ENCODE measurements around the gene ELK4. TPM values are rescaled to one million over a fixed set of nuclear protein-coding genes. Genes with fewer than 3 reads are reported as not detected.

Gene ELK4
- polyA plus RNA-seq, 1 of the 3 experiments (the other 2 are of a cell fraction) = 2.6 TPM

- POLR2A ChIA-PET = no interaction called here
- no peaks in the 10 kb centered on the region for H3K9me3 ChIP-seq
- no peak overlapping the region for H2AFZ ChIP-seq (ENCODE audit: low read depth)
- no peak for TF ChIP-seq RXRA (IDR thresholded peaks at IDR 0.05; ENCODE audit: borderline replicate concordance, low read depth)
- no peak for TF ChIP-seq SIN3A (IDR thresholded peaks at IDR 0.05; ENCODE audit: borderline replicate concordance, low read depth, low read length)
- TF ChIP-seq, protein P1, sequence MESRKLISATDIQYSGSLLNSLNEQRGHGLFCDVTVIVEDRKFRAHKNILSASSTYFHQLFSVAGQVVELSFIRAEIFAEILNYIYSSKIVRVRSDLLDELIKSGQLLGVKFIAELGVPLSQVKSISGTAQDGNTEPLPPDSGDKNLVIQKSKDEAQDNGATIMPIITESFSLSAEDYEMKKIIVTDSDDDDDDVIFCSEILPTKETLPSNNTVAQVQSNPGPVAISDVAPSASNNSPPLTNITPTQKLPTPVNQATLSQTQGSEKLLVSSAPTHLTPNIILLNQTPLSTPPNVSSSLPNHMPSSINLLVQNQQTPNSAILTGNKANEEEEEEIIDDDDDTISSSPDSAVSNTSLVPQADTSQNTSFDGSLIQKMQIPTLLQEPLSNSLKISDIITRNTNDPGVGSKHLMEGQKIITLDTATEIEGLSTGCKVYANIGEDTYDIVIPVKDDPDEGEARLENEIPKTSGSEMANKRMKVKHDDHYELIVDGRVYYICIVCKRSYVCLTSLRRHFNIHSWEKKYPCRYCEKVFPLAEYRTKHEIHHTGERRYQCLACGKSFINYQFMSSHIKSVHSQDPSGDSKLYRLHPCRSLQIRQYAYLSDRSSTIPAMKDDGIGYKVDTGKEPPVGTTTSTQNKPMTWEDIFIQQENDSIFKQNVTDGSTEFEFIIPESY (IDR thresholded peaks at IDR 0.05; ENCODE audit: borderline replicate concordance, low read depth) = no peak
- no peak for TF ChIP-seq CHD2 (IDR thresholded peaks at IDR 0.05; ENCODE audit: low read length, partially characterized antibody)
- TF ChIP-seq TCF12 (IDR thresholded peaks at IDR 0.05) = no peak
- no peak for TF ChIP-seq SMC3 (IDR thresholded peaks at IDR 0.05; ENCODE audit: low read depth, low read length)
- no peak for TF ChIP-seq GABPA (IDR thresholded peaks at IDR 0.05; ENCODE audit: low read depth)
- TF ChIP-seq PBX3 (IDR thresholded peaks at IDR 0.05) = no peak
- no peak for TF ChIP-seq YY1 (IDR thresholded peaks at IDR 0.05; ENCODE audit: low read depth)
- no peak for TF ChIP-seq USF1 (IDR thresholded peaks at IDR 0.05; ENCODE audit: borderline replicate concordance, low read depth)
- TF ChIP-seq, protein P2, sequence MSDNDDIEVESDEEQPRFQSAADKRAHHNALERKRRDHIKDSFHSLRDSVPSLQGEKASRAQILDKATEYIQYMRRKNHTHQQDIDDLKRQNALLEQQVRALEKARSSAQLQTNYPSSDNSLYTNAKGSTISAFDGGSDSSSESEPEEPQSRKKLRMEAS (IDR thresholded peaks at IDR 0.05; ENCODE audit: low read depth) = no peak
- no peak for TF ChIP-seq FOXM1 (IDR thresholded peaks at IDR 0.05; ENCODE audit: low read depth)
- peaks cover 8% of the 10 kb centered on the region for H3F3A ChIP-seq (replicated peaks; ENCODE audit: insufficient read depth)
- H3K79me2 ChIP-seq (ENCODE audit: insufficient read depth) = peaks cover 96% of the 10 kb centered on the region
- no peak overlapping the region for H3K4me3 ChIP-seq (ENCODE audit: low read depth in 2 of 2, low read length in 1 of 2)
- peaks cover 0 to 12% of the 10 kb centered on the region in 2 experiments; a peak in 2 of 4 replicates for H3K4me1 ChIP-seq (ENCODE audit: control insufficient read depth in 1 of 2, insufficient read depth in 2 of 2, low read depth in 1 of 2, low read length in 1 of 2)
- DNase-seq = no peak
- no peak overlapping the region for H3K27ac ChIP-seq (ENCODE audit: low read depth in 2 of 2, low read length in 1 of 2)
- no peaks in the 10 kb centered on the region for H3K27me3 ChIP-seq (ENCODE audit: insufficient read depth)
- H3K36me3 ChIP-seq (replicated peaks in 1 of 2; ENCODE audit: control insufficient read depth in 1 of 2, insufficient read depth in 2 of 2, low read length in 1 of 2) = peaks cover 7 to 14% of the 10 kb centered on the region in 2 experiments
- 97% methylated on average over 3 of the region's 3 CpGs for WGBS (ENCODE audit: low lambda C conversion rate)
- no peaks in the 10 kb centered on the region for H3K9me2 ChIP-seq
- no peak overlapping the region for H3K9ac ChIP-seq
- H4K20me1 ChIP-seq (ENCODE audit: insufficient read depth) = no peaks in the 10 kb centered on the region
- no peak overlapping the region for H3K4me2 ChIP-seq
- CTCF ChIA-PET = interaction anchor here (0.9 kb wide), 1 partner anchor 102 kb away, joined by 3 read pairs; no protein-coding TSS in a partner anchor
These were observed 5.6 kb downstream of the ELK4 start for GRCh38 chr1:205626216-205626615.

DNA sequence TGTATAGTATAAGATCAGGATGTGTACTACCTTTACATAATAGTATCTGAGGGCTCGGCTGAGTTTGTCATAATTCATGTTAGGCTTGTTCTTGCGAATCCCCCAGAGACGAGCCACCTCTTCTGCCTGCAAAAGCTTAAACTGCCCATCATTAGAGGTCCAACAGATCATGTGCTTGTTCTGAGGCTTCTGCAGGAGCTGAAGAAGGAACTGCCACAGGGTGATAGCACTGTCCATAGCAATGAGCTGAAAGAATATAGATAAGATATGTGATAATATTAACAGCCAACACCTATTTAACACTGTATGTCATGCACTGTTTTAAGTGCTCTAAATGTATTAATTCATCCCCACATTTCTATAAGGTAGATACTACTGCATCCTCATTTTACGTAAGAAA, 8.2 kb downstream of the ELK4 start:
- Histone ChIP-seq H3K79me2 (ENCODE audit: insufficient read depth) (peaks cover 84% of the 10 kb centered on the region), H3K9me3 (no peaks in the 10 kb centered on the region), H3K36me3 (replicated peaks in 1 of 2; ENCODE audit: control insufficient read depth in 1 of 2, insufficient read depth in 2 of 2, low read length in 1 of 2) (peaks cover 23 to 33% of the 10 kb centered on the region in 2 experiments), H3K4me3 (ENCODE audit: low read depth in 2 of 2, low read length in 1 of 2) (no peak overlapping the region), H3K27ac (ENCODE audit: low read depth in 2 of 2, low read length in 1 of 2) (no peak overlapping the region), H3F3A (replicated peaks; ENCODE audit: insufficient read depth) (no peaks in the 10 kb centered on the region), H3K4me2 (no peak overlapping the region), H3K9me2 (no peaks in the 10 kb centered on the region), H4K20me1 (ENCODE audit: insufficient read depth) (no peaks in the 10 kb centered on the region), H3K27me3 (ENCODE audit: insufficient read depth) (no peaks in the 10 kb centered on the region), H3K4me1 (ENCODE audit: control insufficient read depth in 1 of 2, insufficient read depth in 2 of 2, low read depth in 1 of 2, low read length in 1 of 2) (peaks cover 0 to 6% of the 10 kb centered on the region in 2 experiments; a peak in 1 of 4 replicates), H2AFZ (ENCODE audit: low read depth) (no peak overlapping the region), H3K9ac (no peak overlapping the region)
- DNase-seq = no peak
- CTCF ChIA-PET = interaction anchor here (1.0 to 2.3 kb wide), 6 partner anchors 8 to 95 kb away, joined by 3 to 14 read pairs (median 8); partner anchors contain the start of gene ELK4
- POLR2A ChIA-PET = interaction anchor here (1.4 kb wide), 1 partner anchor 8 kb away, joined by 4 read pairs; the partner anchor contains the start of gene ELK4
- 99% methylated on average over 4 of the region's 4 CpGs for WGBS (ENCODE audit: low lambda C conversion rate)
- TF ChIP-seq, protein P3, sequence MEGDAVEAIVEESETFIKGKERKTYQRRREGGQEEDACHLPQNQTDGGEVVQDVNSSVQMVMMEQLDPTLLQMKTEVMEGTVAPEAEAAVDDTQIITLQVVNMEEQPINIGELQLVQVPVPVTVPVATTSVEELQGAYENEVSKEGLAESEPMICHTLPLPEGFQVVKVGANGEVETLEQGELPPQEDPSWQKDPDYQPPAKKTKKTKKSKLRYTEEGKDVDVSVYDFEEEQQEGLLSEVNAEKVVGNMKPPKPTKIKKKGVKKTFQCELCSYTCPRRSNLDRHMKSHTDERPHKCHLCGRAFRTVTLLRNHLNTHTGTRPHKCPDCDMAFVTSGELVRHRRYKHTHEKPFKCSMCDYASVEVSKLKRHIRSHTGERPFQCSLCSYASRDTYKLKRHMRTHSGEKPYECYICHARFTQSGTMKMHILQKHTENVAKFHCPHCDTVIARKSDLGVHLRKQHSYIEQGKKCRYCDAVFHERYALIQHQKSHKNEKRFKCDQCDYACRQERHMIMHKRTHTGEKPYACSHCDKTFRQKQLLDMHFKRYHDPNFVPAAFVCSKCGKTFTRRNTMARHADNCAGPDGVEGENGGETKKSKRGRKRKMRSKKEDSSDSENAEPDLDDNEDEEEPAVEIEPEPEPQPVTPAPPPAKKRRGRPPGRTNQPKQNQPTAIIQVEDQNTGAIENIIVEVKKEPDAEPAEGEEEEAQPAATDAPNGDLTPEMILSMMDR (IDR thresholded peaks at IDR 0.05) = no peak
- TF ChIP-seq SIN3A (IDR thresholded peaks at IDR 0.05; ENCODE audit: borderline replicate concordance, low read depth, low read length) (no peak), RXRA (IDR thresholded peaks at IDR 0.05; ENCODE audit: borderline replicate concordance, low read depth) (no peak), CHD2 (IDR thresholded peaks at IDR 0.05; ENCODE audit: low read length, partially characterized antibody) (no peak), RAD21 (IDR thresholded peaks at IDR 0.05; ENCODE audit: low read length) (no peak), POLR2AphosphoS5 (IDR thresholded peaks at IDR 0.05; ENCODE audit: low read depth, low read length) (no peak), GABPA (IDR thresholded peaks at IDR 0.05; ENCODE audit: low read depth) (no peak), EP300 (IDR thresholded peaks at IDR 0.05; ENCODE audit: borderline replicate concordance in 1 of 2, low read depth in 1 of 2, low read length in 1 of 2) (no peak), TAF1 (IDR thresholded peaks at IDR 0.05; ENCODE audit: borderline replicate concordance, low read depth, low read length) (no peak), RFX5 (IDR thresholded peaks at IDR 0.05; ENCODE audit: low read length) (no peak), YY1 (IDR thresholded peaks at IDR 0.05; ENCODE audit: low read depth) (no peak), EZH2phosphoT487 (IDR thresholded peaks at IDR 0.05; ENCODE audit: borderline replicate concordance, low read depth) (no peak), ELF1 (IDR thresholded peaks at IDR 0.05) (no peak), SMC3 (IDR thresholded peaks at IDR 0.05; ENCODE audit: low read depth, low read length) (no peak), MEF2A (IDR thresholded peaks at IDR 0.05; ENCODE audit: borderline replicate concordance, low read depth) (no peak), NRF1 (IDR thresholded peaks at IDR 0.05; ENCODE audit: low read depth, low read length) (no peak), GATA2 (CRISPR knock-in tag; IDR thresholded peaks at IDR 0.05) (no peak)

Data from SK-N-SH (cell line).